Heart left ventricle (tissue), 16 donors: Measurements from ENCODE around the gene INPP4B. TPM values are rescaled to one million over a fixed set of nuclear protein-coding genes. Genes with fewer than 3 reads are reported as not detected.

Experiments used
- ATAC-seq, 4 donors: fragments of 200-7000 bp; cut with Tn5 transposase; one replicate each; pipeline ENCODE4 v1.9.1; 2020 to 2022; ENCODE audit warnings: moderate library complexity in 4 of 4, mild to moderate bottlenecking in 3 of 4, moderate number of reproducible peaks in 1 of 4
- DNase-seq, 5 donors: peaks; one replicate each; pipeline ENCODE4 v3.0.0-alpha.2; 2020
- H3K27ac ChIP-seq, 12 donors: fragments of 200-600 bp; sonication (generic) in 4 of 12; one replicate each; pipeline versions ENCODE4 v1.5.0 to v1.8.0; 2016 to 2022; ENCODE audit warnings: mild to moderate bottlenecking in 2 of 12
- H3K27me3 ChIP-seq, 9 donors: fragments of 200-600 bp; sonication (generic) in 2 of 9; one replicate each; pipeline versions ENCODE4 v1.5.1 to v1.8.0; 2016 to 2022; ENCODE audit warnings: mild to moderate bottlenecking in 3 of 9
- H3K36me3 ChIP-seq, 9 donors: fragments of 200-600 bp; sonication (generic) in 2 of 9; one replicate each; pipeline versions ENCODE4 v1.5.0 to v1.8.0; 2018 to 2022; ENCODE audit warnings: mild to moderate bottlenecking in 2 of 9
- H3K4me1 ChIP-seq, 12 donors: fragments of 200-600 bp; sonication (generic) in 4 of 12; one replicate each; pipeline versions ENCODE4 v1.5.0 to v1.8.0; 2016 to 2022; ENCODE audit warnings: mild to moderate bottlenecking in 3 of 12
- H3K4me3 ChIP-seq, 12 donors: fragments of 200-600 bp; sonication (generic) in 4 of 12; one replicate each; pipeline versions ENCODE4 v1.5.0 to v1.8.0; 2017 to 2022; ENCODE audit warnings: mild to moderate bottlenecking in 9 of 12, moderate library complexity in 4 of 12
- H3K9me3 ChIP-seq, 12 donors: fragments of 200-600 bp; sonication (generic) in 4 of 12; one replicate each; pipeline versions ENCODE4 v1.5.0 to v1.8.0; 2016 to 2022; ENCODE audit warnings: mild to moderate bottlenecking in 1 of 12
- CTCF ChIP-seq, 12 donors: fragments of 200-600 bp; sonication (generic) in 4 of 12; IDR thresholded peaks; one replicate each; pipeline versions ENCODE4 v1.5.0 to v1.8.0; 2018 to 2022; ENCODE audit warnings: antibody characterized with exemption in 12 of 12, mild to moderate bottlenecking in 5 of 12
- POLR2A ChIP-seq, 2 donors: fragments of 450-650 bp; IDR thresholded peaks; one replicate each; pipeline ENCODE4 v1.6.1; 2017; ENCODE audit warnings: antibody characterized with exemption in 2 of 2, mild to moderate bottlenecking in 2 of 2, moderate library complexity in 2 of 2
- WGBS, 4 donors: extraction: QIAGEN DNeasy Blood & Tissue Kit in 2 of 4; methylation state at CpG; one replicate each; pipeline versions ENCODE4 v1.1.5 to v1.1.7; 2013 to 2018; 5-methylcytosine and 5-hydroxymethylcytosine counted together
- intact Hi-C, 10 donors: fragments of 100-400 bp; cut with DNase I; formaldehyde crosslinking; loops; one replicate each; pipeline versions ENCODE4 v1.11.1 to v1.14.2; 2022
- polyA plus RNA-seq, 2 donors: library from polyadenylated mRNA; stranded (reverse); fragments of 200-250 nt; gene quantifications; one replicate each; pipeline ENCODE4 v1.2.3, GENCODE V29; 2013
- total RNA-seq, 9 donors: library from RNA; depleted of rRNA in 2 of 9; stranded (reverse); fragments of >200 nt in 2 of 9; fragmentation: NEBNext Ultra II Directional in 3 of 9; extraction: Animal tissue kit (Norgen Biotek cat#: 25700) in 3 of 9; gene quantifications; one replicate each; pipeline versions ENCODE4 v1.1.0 to v1.2.4, GENCODE V29; 2016 to 2023
- donor health status: ischemic (EF 13 %, LVEDD 7.1; RV severe dilation, severe dysfunction).
- donor health status: healthy with polysubstance abuse.
- donor health status: DM: no; HTN: yes; CAD: no.
- donor health status: DM: no; HTN: no; CAD: no.
- donor health status: ischemic (EF 25% LVEDD 6.9; RV normal size, moderate dysfunction).
- donor health status: ischemic (EF 25% LVEDD 5.7; RV mildly dilated, moderate dysfunction).
- donor health status: healthy.
- donor health status: DM: yes; HTN: yes; CAD: no.
- donor health status: ischemic (EF 35%, LVEDD 5.7; RV mildly dilated, moderate dysfunction).
- donor health status: nonischemic (EF 11% LVEDD 7.7; RV severe dilation, severe dysfunction).
- donor health status: DM: yes; HTN: yes; CAD: no.
- donor health status: PGD.
- donor health status: ischemic (EF 29% LVEDD 5.4; RV normal size, mild dysfunction).
- donor health status: nonischemic (EF 23%, LVEDD 6.1; RV moderate dilation, normal function).

The INPP4B gene
- total and polyA plus RNA-seq, 11 donors, result 5.5 to 128 (median 39.1) TPM

- H3K4me3 ChIP-seq, result no peak overlapping the region
- H3K4me1 ChIP-seq, result peaks cover 0 to 49% (median 25%) of the 10 kb centered on the region in 12 donors
- peak overlapping the region in 1 of 12 donors; percentile 90 for H3K27ac ChIP-seq
- no peak for DNase-seq
- intact Hi-C loops, result no loop called here
- no peak for TF ChIP-seq POLR2A (IDR thresholded peaks at IDR 0.05)
- TF ChIP-seq CTCF (IDR thresholded peaks at IDR 0.05), result no peak
- no peak for ATAC-seq
- no peaks in the 10 kb centered on the region for H3K27me3 ChIP-seq
- no peaks in the 10 kb centered on the region for H3K36me3 ChIP-seq
- H3K9me3 ChIP-seq, result no peaks in the 10 kb centered on the region
- 86 to 97% (median 93%) methylated on average over 5 of the region's 5 CpGs for WGBS, 4 donors
These were observed 438.1 kb downstream of the INPP4B start for GRCh38 chr4:142408003-142408441.

DNA sequence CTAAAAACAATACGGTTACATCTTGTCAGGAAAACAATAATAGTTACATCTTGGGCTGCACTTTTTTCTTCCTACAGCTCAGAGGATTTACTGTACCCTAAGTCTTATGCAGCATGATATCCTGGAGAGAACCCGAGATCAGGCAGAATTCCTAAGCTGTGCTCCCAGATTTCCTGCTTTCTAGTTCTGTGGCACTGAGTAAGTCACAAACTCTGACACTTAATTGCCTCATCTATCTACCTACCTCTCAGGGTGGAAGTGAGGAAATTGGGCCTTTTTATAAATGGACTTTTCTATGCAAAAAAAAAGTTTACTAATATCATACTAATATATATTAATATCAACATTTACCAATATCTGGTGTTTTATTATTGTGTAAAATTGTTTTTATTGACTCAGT, 438.5 kb downstream of the INPP4B start:
- intact Hi-C loops, result no loop called here
- no peak for ATAC-seq
- peak overlapping the region in 1 of 12 donors; percentile 90 for H3K27ac ChIP-seq

GRCh38 chr4:142406917-142407501, 439.1 kb downstream of the INPP4B start:
- H3K9me3 ChIP-seq, result no peaks in the 10 kb centered on the region
- 68 to 80% (median 73%) methylated on average over 7 of the region's 7 CpGs for WGBS, 4 donors
- ATAC-seq, result no peak
- no peaks in the 10 kb centered on the region for H3K27me3 ChIP-seq
- H3K27ac ChIP-seq, result peak overlapping the region in 2 of 12 donors; percentile 83 to 90
- H3K4me1 ChIP-seq, result peaks cover 0 to 59% (median 35%) of the 10 kb centered on the region in 12 donors
- peak overlapping the region in 1 of 12 donors; percentile 27 for H3K4me3 ChIP-seq
- DNase-seq, result no peak
- H3K36me3 ChIP-seq, result no peaks in the 10 kb centered on the region
- TF ChIP-seq CTCF (IDR thresholded peaks at IDR 0.05) (no peak), POLR2A (IDR thresholded peaks at IDR 0.05) (no peak)
- intact Hi-C loops, result no loop called here

More for the DNA sequence above, 438.5 kb downstream of the INPP4B start:
- 77 to 86% (median 84%) methylated on average over 2 of the region's 2 CpGs for WGBS, 4 donors
- DNase-seq, result no peak
- Histone ChIP-seq H3K4me1 (peaks cover 0 to 53% (median 29%) of the 10 kb centered on the region in 12 donors), H3K4me3 (no peak overlapping the region), H3K36me3 (no peaks in the 10 kb centered on the region), H3K9me3 (no peaks in the 10 kb centered on the region), H3K27me3 (no peaks in the 10 kb centered on the region)
- TF ChIP-seq POLR2A (IDR thresholded peaks at IDR 0.05) (no peak), CTCF (IDR thresholded peaks at IDR 0.05) (no peak)

DNA sequence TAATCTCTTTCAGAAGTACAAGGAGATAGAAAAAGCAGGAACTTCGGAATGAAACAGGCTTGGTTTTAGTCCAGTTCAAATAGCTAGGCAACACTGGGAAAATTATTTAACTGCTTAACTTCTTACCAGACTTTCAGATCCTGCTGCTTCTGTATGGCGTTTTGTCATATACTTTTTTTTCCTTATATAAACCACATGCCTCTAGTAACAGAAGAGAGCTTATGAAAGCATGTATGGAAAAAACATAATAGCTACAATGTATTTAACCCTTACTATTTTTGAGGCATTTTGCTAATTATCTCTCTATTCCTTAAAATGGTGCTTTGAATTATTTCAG, 439.6 kb downstream of the INPP4B start:
- DNase-seq (no peak), ATAC-seq (no peak)
- 47 to 55% (median 50%) methylated on average over 2 of the region's 2 CpGs for WGBS, 4 donors
- Histone ChIP-seq H3K36me3 (no peaks in the 10 kb centered on the region), H3K4me3 (peak overlapping the region in 2 of 12 donors; percentile 27 to 67), H3K27ac (peak overlapping the region in 4 of 12 donors; percentile 72 to 90 (median 78)), H3K4me1 (peaks cover 0 to 61% (median 40%) of the 10 kb centered on the region in 12 donors), H3K9me3 (no peaks in the 10 kb centered on the region), H3K27me3 (no peaks in the 10 kb centered on the region)
- intact Hi-C loops, result no loop called here
- TF ChIP-seq CTCF (IDR thresholded peaks at IDR 0.05) (no peak), POLR2A (IDR thresholded peaks at IDR 0.05) (no peak)
